Activated T-cell treated with anti-CD3 and anti-CD28 coated beads, Interleukin-2, amount 50 U/mL, for 72 hours (primary cell): ENCODE data around the gene WDFY2. TPM values are rescaled to one million over a fixed set of nuclear protein-coding genes. Genes with fewer than 3 reads are reported as not detected.
"Not testable (repeated sequence)": the region's sequence is repeated elsewhere in the genome, so short reads cannot be mapped to it uniquely, and the experiment has no call there.

Experiments
- ATAC-seq, 2 donors: fragments of 150-1000 bp; cut with Tn5 transposase; replicated peaks in 1 of 2; 2 replicates each; pipeline ENCODE4 v1.10.0; 2021; ENCODE audit warnings: moderate library complexity in 2 of 2, mild to moderate bottlenecking in 1 of 2
- DNase-seq, 2 donors: peaks; one replicate each; pipeline ENCODE4 v3.0.0; 2021 to 2022; ENCODE audit warnings: mixed read lengths in 1 of 2
- H3K27ac Mint-ChIP-seq: one replicate; pipeline ENCODE4 v1.8.0; 2022; ENCODE audit warnings: mild to moderate bottlenecking, moderate library complexity, mixed read lengths
- H3K27me3 Mint-ChIP-seq: one replicate; pipeline ENCODE4 v1.8.0; 2022; ENCODE audit warnings: low read depth, mixed read lengths
- H3K36me3 Mint-ChIP-seq, 2 donors: one replicate each; pipeline ENCODE4 v1.8.0; 2022; ENCODE audit warnings: mixed read lengths in 2 of 2, mild to moderate bottlenecking in 1 of 2; ENCODE audit not compliant: insufficient read depth in 2 of 2
- H3K4me1 Mint-ChIP-seq: one replicate; pipeline ENCODE4 v1.8.0; 2022; ENCODE audit warnings: low read depth, mixed read lengths
- H3K4me3 Mint-ChIP-seq, 2 donors: one replicate each; pipeline ENCODE4 v1.8.0; 2022; ENCODE audit warnings: mild to moderate bottlenecking in 2 of 2, mixed read lengths in 2 of 2, moderate library complexity in 2 of 2
- H3K9me3 Mint-ChIP-seq, 2 donors: one replicate each; pipeline ENCODE4 v1.8.0; 2022; ENCODE audit warnings: mixed read lengths in 2 of 2
- total RNA-seq, 2 donors: library from RNA; stranded (reverse); gene quantifications; one replicate each; pipeline ENCODE4 v1.2.3, GENCODE V29; 2022

Gene WDFY2
- total RNA-seq, 2 donors from 2014 or later = 12.6 to 13.5 TPM

DNA sequence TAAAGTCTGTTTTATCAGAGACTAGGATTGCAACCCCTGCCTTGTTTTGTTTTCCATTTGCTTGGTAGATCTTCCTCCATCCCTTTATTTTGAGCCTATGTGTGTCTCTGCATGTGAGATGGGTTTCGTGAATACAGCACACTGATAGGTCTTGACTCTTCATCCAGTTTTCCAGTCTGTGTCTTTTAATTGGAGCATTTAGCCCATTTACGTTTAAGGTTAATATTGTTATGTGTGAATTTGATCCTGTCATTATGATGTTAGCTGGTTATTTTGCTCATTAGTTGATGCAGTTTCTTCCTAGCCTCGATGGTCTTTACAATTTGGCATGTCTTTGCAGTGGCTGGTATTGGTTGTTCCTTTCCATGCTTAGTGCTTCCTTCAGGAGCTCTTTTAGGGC lies 67.9 kb downstream of the WDFY2 start:
- H3K9me3 Mint-ChIP-seq, H3K27me3 Mint-ChIP-seq, ATAC-seq, H3K27ac Mint-ChIP-seq, H3K4me3 Mint-ChIP-seq, DNase-seq: not testable (repeated sequence)
- Mint-ChIP-seq H3K36me3 (peaks cover 11 to 15% of the 10 kb centered on the region in 2 donors), H3K4me1 (peaks cover 11% of the 10 kb centered on the region)

DNA sequence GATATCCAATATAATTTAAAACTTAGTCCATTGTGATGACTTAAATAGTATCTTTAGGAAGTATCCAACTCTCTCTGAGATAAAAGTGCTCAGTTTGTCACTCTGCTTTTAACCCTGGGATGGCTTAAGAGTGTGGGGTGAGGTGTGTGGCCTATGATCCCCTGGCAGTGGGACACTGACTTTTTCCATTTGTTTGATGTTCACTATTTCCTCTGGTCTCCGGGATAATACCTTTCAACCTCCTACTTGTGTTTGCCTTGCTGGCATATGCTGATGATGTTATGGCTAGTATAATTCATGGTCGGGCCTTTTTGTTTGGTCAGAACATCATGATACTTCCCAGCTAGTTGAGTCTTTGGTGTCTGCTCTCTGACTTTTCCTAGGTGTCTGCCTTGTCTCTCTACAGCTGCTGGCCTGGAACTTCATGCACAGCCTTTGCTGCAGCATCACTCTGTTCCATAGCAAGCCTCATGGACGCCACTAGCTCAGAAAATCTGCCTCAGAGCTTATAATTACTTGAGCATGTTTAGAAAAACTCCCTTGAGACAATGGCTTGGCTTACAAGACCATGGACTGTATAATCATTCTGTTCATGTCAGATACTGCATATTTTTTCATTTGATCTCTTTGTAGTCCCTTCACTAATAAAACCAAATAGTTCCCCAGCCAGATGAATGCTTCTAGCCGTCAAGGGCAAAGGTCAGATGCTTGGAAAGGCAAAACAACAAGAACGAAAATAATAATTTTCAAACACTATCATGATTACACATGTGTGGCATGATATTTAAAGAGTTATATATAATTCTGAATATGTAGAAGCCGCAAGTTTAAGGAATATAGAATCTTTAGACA lies 75.2 kb downstream of the WDFY2 start:
- no peak overlapping the region for H3K27ac Mint-ChIP-seq
- peaks cover 25% of the 10 kb centered on the region for H3K4me1 Mint-ChIP-seq
- DNase-seq (no peak), ATAC-seq (no peak)
- no peaks in the 10 kb centered on the region for H3K27me3 Mint-ChIP-seq
- H3K4me3 Mint-ChIP-seq = no peak overlapping the region
- peaks cover 9 to 11% of the 10 kb centered on the region in 2 donors for H3K36me3 Mint-ChIP-seq
- H3K9me3 Mint-ChIP-seq = peaks cover 1 to 10% of the 10 kb centered on the region in 2 donors

DNA sequence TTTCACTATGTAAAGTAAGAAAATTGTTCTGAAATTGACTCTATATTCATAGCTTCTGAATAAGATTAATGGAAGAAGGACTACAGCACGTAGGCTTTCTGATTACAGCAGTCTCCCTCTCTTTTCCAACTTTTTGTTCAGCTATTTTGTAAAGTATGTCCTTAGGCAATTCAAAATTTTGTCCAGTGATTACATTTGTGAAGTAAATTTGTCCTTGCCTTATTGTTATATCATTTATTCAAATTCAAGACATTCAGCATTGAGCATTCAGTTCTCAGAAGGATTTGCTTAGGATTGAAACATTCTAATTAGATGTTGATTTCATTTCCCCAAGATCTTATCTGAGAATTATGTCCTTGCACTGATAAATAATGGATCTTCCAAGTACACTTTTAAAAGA lies 76.6 kb downstream of the WDFY2 start:
- H3K9me3 Mint-ChIP-seq = peaks cover 1 to 6% of the 10 kb centered on the region in 2 donors
- DNase-seq (no peak), ATAC-seq (no peak)
- peaks cover 25% of the 10 kb centered on the region for H3K4me1 Mint-ChIP-seq
- H3K36me3 Mint-ChIP-seq = peaks cover 4 to 7% of the 10 kb centered on the region in 2 donors
- H3K27ac Mint-ChIP-seq = no peak overlapping the region
- H3K27me3 Mint-ChIP-seq = no peaks in the 10 kb centered on the region
- no peak overlapping the region for H3K4me3 Mint-ChIP-seq

GRCh38 chr13:51663973-51664957 lies 80.0 kb downstream of the WDFY2 start:
- no peak for ATAC-seq
- H3K9me3 Mint-ChIP-seq = no peaks in the 10 kb centered on the region
- H3K27ac Mint-ChIP-seq = no peak overlapping the region
- H3K4me1 Mint-ChIP-seq = peaks cover 14% of the 10 kb centered on the region
- H3K4me3 Mint-ChIP-seq = no peak overlapping the region
- no peaks in the 10 kb centered on the region for H3K27me3 Mint-ChIP-seq
- no peak for DNase-seq
- peaks cover 0 to 2% of the 10 kb centered on the region in 2 donors for H3K36me3 Mint-ChIP-seq

DNA sequence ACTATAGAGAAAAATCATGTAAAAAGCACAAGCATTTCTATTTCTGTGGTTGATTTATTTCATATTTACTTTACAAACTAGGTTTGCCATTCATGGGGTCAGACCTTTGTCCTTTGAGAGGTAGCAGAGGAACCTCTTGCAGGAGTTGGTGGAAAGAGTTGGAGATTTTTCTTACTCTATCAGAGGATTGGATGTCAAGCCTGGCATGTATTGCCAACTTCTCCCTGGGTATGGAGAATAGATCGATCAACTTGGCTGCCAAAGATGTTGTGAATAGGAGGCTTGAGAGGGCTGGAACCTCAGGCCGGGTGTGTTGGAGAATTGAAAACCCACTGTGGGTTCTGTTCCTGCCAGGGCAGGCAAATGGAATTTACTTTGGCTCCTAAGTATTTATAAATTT lies 81.2 kb downstream of the WDFY2 start:
- DNase-seq = no peak
- no peak for ATAC-seq
- H3K36me3 Mint-ChIP-seq = no peaks in the 10 kb centered on the region
- no peak overlapping the region for H3K27ac Mint-ChIP-seq
- H3K9me3 Mint-ChIP-seq = no peaks in the 10 kb centered on the region
- peaks cover 14% of the 10 kb centered on the region for H3K4me1 Mint-ChIP-seq
- no peaks in the 10 kb centered on the region for H3K27me3 Mint-ChIP-seq
- no peak overlapping the region for H3K4me3 Mint-ChIP-seq

DNA sequence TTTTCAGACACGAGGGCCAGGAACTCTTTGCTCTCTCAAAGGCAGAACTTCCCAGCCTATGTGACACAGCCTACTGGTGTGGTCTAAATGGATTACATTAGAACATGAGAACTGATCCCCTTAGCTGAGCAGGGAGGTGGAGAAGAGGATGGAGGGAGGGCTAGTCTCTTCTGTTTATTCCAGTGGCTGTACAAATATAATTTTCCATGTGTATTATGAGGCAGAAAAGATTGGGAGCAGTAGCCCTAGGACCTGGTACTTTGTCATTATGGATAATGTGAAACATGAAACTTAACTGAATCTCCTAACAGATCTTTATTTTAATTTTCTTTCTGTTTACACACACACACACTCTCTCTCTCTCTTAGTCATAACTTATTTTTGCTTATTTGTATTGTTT lies 82.1 kb downstream of the WDFY2 start:
- DNase-seq (no peak), ATAC-seq (no peak)
- Mint-ChIP-seq H3K27ac (no peak overlapping the region), H3K36me3 (peaks cover under 1% of the 10 kb centered on the region in 2 donors), H3K4me1 (peaks cover 14% of the 10 kb centered on the region), H3K9me3 (peaks cover under 1 to 1% of the 10 kb centered on the region in 2 donors), H3K27me3 (no peaks in the 10 kb centered on the region), H3K4me3 (no peak overlapping the region)

GRCh38 chr13:51666839-51667238 lies 82.6 kb downstream of the WDFY2 start:
- Mint-ChIP-seq H3K4me3 (no peak overlapping the region), H3K4me1 (peaks cover 14% of the 10 kb centered on the region), H3K9me3 (peaks cover 2 to 3% of the 10 kb centered on the region in 2 donors), H3K27me3 (no peaks in the 10 kb centered on the region), H3K27ac (no peak overlapping the region), H3K36me3 (peaks cover 1 to 2% of the 10 kb centered on the region in 2 donors)
- DNase-seq (no peak), ATAC-seq (no peak)

DNA sequence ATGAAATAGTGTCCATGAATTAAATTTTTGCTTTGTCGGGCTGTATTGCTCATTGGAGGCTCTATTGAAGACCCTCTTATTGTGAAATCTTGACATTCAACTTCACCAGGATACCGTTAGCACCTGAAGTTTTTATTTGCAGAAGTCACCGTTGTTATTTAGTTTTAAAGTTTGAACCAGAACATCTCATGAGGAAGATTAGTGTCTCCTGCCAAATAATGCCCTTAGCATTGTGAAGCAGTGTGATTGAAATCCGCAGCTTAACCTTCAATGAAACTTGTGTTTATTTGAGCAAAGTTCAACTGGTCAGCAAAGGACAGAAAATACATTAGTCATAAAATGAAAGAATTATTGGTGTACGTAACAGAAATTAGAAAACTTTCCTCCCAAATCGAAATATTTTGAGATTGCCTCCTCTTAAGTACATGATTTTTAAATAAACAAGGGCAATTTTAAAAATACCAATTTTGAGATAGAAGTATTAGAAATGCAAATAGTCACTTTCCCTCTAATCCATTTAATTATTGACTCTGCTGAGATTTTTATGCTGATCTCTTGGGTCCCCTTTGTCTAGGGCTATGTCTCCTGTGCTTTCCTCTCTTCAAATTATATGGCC lies 84.4 kb downstream of the WDFY2 start:
- Mint-ChIP-seq H3K27ac (no peak overlapping the region), H3K4me3 (no peak overlapping the region), H3K36me3 (peaks cover 1 to 2% of the 10 kb centered on the region in 2 donors), H3K27me3 (no peaks in the 10 kb centered on the region), H3K4me1 (peaks cover 5% of the 10 kb centered on the region), H3K9me3 (peaks cover 2 to 3% of the 10 kb centered on the region in 2 donors)
- ATAC-seq = no peak
- no peak for DNase-seq

DNA sequence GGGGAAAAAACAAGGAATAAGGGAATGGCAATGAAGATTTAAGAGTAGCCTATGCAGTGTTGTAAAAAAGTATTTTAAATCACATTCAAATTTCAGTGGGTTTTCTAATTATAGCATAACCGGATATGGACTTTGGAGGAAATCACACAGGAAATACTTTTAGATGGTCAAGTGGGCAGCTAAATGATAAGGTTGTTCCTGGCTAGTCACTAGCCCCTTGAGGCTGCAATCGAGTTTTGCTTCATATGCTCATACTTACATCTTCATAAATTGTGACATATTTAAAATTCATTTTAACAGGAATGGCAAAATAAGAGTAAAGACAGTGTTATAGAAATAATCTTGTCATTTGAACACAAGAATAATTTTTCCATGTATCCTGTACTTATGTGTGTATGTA lies 88.9 kb downstream of the WDFY2 start:
- Mint-ChIP-seq H3K9me3 (peaks cover 2 to 3% of the 10 kb centered on the region in 2 donors), H3K27ac (no peak overlapping the region), H3K4me3 (no peak overlapping the region), H3K36me3 (peaks cover 1 to 2% of the 10 kb centered on the region in 2 donors), H3K27me3 (no peaks in the 10 kb centered on the region), H3K4me1 (no peaks in the 10 kb centered on the region)
- DNase-seq = no peak
- no peak for ATAC-seq

DNA sequence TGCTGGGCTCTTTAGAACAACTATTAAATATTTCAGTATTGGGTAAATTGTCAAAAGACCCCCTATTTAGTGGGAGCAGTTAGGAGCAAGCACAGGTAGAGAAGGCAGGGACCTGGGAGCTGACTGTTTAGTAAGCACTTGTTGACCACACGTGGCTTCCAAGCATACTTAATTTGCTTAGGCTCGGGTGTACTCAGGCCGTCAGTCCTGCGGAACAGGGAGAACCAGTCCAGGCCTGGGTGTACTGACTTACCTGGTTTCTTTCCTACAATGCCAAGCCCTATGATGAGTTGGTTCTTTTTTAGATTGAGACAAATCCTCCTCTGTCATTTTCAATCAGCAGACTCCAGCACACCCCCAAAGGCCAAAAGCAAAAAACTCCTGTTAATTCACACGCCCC lies 90.0 kb downstream of the WDFY2 start:
- Mint-ChIP-seq H3K36me3 (peaks cover 1 to 2% of the 10 kb centered on the region in 2 donors), H3K9me3 (peaks cover 2 to 3% of the 10 kb centered on the region in 2 donors), H3K4me1 (no peaks in the 10 kb centered on the region), H3K4me3 (no peak overlapping the region), H3K27me3 (no peaks in the 10 kb centered on the region), H3K27ac (no peak overlapping the region)
- ATAC-seq (no peak), DNase-seq (no peak)

DNA sequence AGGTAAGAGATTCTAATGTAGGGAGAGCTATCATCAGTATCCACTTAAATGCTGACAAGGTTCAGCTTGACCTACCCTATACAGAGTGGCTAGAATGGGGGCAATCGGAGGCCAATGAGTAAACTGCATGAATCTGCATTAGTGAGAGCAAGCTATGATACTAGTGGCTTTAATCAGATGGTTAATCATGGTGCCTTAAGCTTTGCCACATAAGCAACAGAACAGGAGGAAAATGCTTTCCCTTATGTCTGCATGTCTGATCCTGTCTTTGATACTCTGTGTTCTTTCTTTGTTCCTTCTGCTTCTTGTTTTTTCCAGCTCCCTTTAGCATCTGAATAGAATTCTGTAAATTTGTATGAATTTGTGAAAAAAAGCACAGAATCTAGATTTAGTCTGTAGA lies 91.1 kb downstream of the WDFY2 start:
- H3K36me3 Mint-ChIP-seq = peaks cover 1 to 2% of the 10 kb centered on the region in 2 donors
- DNase-seq (no peak), ATAC-seq (no peak)
- H3K9me3 Mint-ChIP-seq = peaks cover 2 to 3% of the 10 kb centered on the region in 2 donors
- no peak overlapping the region for H3K27ac Mint-ChIP-seq
- no peaks in the 10 kb centered on the region for H3K27me3 Mint-ChIP-seq
- H3K4me1 Mint-ChIP-seq = no peaks in the 10 kb centered on the region
- no peak overlapping the region for H3K4me3 Mint-ChIP-seq

DNA sequence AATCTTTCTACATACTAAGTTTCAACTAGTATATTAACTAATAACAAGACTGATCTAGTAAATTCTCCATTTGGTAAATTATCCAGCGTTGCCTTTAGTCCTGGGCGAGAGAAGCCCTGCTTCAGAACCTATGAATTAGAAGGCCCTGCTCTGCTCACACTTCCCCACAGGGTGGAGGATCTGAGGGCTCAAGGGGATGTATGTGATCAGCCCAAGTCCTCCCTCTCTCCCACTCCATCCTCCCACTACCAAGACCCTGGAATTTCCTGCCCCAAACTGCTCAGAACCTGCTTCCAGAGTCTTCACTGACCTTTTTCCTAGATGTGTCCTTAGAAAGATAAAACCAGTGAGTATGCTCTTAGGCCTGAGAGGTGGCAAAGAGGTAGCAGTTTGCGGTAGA lies 91.6 kb downstream of the WDFY2 start:
- H3K4me1 Mint-ChIP-seq = peaks cover 2% of the 10 kb centered on the region
- no peak overlapping the region for H3K27ac Mint-ChIP-seq
- ATAC-seq (no peak), DNase-seq (no peak)
- H3K36me3 Mint-ChIP-seq = peaks cover 1 to 2% of the 10 kb centered on the region in 2 donors
- no peak overlapping the region for H3K4me3 Mint-ChIP-seq
- H3K27me3 Mint-ChIP-seq = no peaks in the 10 kb centered on the region
- peaks cover 2 to 3% of the 10 kb centered on the region in 2 donors for H3K9me3 Mint-ChIP-seq

DNA sequence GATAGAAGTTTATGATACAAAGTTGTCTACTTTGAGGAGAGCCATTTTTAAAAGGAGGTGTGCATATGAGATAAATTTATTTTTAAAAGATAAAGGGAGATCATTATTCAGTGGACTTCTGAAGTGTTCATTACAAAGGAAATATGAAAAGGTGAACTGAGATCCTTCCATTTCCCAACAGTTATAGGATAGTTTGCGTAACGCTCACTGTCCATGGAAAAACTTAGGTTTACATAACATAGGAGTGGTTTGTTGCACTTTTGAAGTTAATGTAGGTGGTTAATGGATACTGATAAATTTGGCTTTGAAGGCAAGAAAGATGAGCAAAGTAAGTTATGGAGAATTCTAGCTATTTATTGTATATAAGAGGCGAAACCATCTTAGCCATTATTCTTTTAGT lies 92.5 kb downstream of the WDFY2 start:
- Mint-ChIP-seq H3K36me3 (no peaks in the 10 kb centered on the region), H3K4me1 (peaks cover 11% of the 10 kb centered on the region), H3K4me3 (no peak overlapping the region), H3K27me3 (no peaks in the 10 kb centered on the region), H3K9me3 (no peaks in the 10 kb centered on the region), H3K27ac (no peak overlapping the region)
- no peak for DNase-seq
- ATAC-seq = no peak
